ENCODE results near the gene ASRGL1. TPM values are rescaled to one million over a fixed set of nuclear protein-coding genes. Genes with fewer than 3 reads are reported as not detected.

ASRGL1 gene
- total RNA-seq, 2 experiments from 2014 or later, result 9.2 to 10.2 TPM

DNA sequence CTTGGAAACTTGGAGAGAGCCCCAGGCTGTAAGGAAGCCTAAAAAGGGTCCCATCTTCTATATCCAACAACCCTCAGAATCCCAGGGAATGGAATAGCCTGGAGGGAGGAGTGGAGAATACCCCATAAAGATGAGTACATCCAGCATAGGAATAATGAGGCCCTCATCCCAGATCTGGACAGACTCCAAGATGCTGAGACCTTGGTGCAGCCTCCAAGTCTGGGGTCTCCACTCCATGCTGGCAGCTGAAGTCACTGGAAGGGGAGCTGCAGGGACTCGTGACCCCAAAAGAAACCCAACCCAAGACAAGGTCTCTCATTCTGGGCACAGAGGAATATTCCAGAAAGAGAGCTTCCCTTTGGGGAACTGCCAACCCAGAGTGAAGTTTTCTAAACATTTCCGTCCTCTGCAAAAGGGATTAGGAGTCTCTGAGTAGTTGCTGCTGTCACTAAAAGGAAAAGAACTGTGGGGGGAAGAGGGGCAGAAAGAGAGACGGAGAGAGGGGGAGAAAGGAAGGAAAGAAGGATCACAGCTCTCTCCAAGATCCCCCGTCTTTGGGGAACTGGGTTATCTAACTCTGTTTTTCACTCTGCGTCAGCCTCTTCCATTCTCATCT, 82.2 kb downstream of the ASRGL1 start:
- no peak overlapping the region for H3K4me3 ChIP-seq (ENCODE audit: low read depth, low read length, poor library complexity, severe bottlenecking)
- no peaks in the 10 kb centered on the region for H3K9me3 ChIP-seq (ENCODE audit: low read length)
- ChIA-PET CTCF (ENCODE audit: unreplicated experiment) (no interaction called here), POLR2A (interaction anchor here (0.6 to 0.7 kb wide), 2 partner anchors 10 to 685 kb away, joined by 3 read pairs; no protein-coding TSS in a partner anchor)
- no peaks in the 10 kb centered on the region for H4K20me1 ChIP-seq (ENCODE audit: insufficient read depth, low read length)
- no peak overlapping the region for H2AFZ ChIP-seq (ENCODE audit: low read length)
- H3K27ac ChIP-seq (ENCODE audit: low read depth, low read length, poor library complexity, severe bottlenecking), result no peak overlapping the region
- no peak for TF ChIP-seq EZH2phosphoT487 (IDR thresholded peaks at IDR 0.05; ENCODE audit: borderline replicate concordance, low read depth, low read length)
- TF ChIP-seq, protein P1, sequence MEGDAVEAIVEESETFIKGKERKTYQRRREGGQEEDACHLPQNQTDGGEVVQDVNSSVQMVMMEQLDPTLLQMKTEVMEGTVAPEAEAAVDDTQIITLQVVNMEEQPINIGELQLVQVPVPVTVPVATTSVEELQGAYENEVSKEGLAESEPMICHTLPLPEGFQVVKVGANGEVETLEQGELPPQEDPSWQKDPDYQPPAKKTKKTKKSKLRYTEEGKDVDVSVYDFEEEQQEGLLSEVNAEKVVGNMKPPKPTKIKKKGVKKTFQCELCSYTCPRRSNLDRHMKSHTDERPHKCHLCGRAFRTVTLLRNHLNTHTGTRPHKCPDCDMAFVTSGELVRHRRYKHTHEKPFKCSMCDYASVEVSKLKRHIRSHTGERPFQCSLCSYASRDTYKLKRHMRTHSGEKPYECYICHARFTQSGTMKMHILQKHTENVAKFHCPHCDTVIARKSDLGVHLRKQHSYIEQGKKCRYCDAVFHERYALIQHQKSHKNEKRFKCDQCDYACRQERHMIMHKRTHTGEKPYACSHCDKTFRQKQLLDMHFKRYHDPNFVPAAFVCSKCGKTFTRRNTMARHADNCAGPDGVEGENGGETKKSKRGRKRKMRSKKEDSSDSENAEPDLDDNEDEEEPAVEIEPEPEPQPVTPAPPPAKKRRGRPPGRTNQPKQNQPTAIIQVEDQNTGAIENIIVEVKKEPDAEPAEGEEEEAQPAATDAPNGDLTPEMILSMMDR (conservative IDR thresholded peaks at IDR 0.05; ENCODE audit: low read length), result no peak
- H3K79me2 ChIP-seq (ENCODE audit: insufficient read depth, low read depth, low read length), result no peaks in the 10 kb centered on the region
- no peaks in the 10 kb centered on the region for H3K4me1 ChIP-seq (ENCODE audit: insufficient read depth, low read length, poor library complexity, severe bottlenecking)
- H3K4me2 ChIP-seq (ENCODE audit: low read length), result no peak overlapping the region
- no peak for DNase-seq (ENCODE audit: low spot score)
- intact Hi-C loops (cut with micrococcal nuclease; ENCODE audit: unreplicated experiment), result no loop called here
- no peaks in the 10 kb centered on the region for H3K36me3 ChIP-seq (ENCODE audit: insufficient read depth, low read length)
- no TSS peak for BruUV-seq (replicated peaks)
- H3K9me2 ChIP-seq (ENCODE audit: insufficient read depth, low read length), result no peaks in the 10 kb centered on the region

DNA sequence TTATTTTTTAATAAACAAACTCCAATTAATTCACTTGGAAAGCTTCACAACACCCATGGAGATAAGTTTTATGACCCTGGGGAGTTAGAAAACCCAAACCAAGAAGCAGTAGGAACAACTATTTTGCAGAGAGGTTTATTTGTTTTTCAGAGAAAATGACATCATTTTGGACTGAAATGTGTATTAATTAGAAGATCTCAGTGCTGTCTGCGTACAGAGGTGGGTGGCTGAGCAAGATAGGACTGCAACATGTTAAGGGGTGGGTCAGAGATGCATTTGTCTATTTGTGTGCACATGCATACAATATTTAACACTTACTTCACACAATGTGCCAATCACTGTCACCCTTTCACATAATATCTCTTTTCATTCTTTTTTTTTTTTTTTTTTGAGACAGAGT, 82.7 kb downstream of the ASRGL1 start:
- Histone ChIP-seq H4K20me1 (ENCODE audit: insufficient read depth, low read length) (no peaks in the 10 kb centered on the region), H3K9me2 (ENCODE audit: insufficient read depth, low read length) (no peaks in the 10 kb centered on the region), H3K4me2 (ENCODE audit: low read length) (no peak overlapping the region), H2AFZ (ENCODE audit: low read length) (no peak overlapping the region), H3K79me2 (ENCODE audit: insufficient read depth, low read depth, low read length) (no peaks in the 10 kb centered on the region), H3K4me1 (ENCODE audit: insufficient read depth, low read length, poor library complexity, severe bottlenecking) (no peaks in the 10 kb centered on the region), H3K4me3 (ENCODE audit: low read depth, low read length, poor library complexity, severe bottlenecking) (no peak overlapping the region), H3K9me3 (ENCODE audit: low read length) (no peaks in the 10 kb centered on the region), H3K27ac (ENCODE audit: low read depth, low read length, poor library complexity, severe bottlenecking) (no peak overlapping the region), H3K36me3 (ENCODE audit: insufficient read depth, low read length) (no peaks in the 10 kb centered on the region)
- no peak for TF ChIP-seq EZH2phosphoT487 (IDR thresholded peaks at IDR 0.05; ENCODE audit: borderline replicate concordance, low read depth, low read length)
- TF ChIP-seq, protein P1 (conservative IDR thresholded peaks at IDR 0.05; ENCODE audit: low read length), result no peak
- no TSS peak for BruUV-seq (replicated peaks)
- ChIA-PET POLR2A (interaction anchor here (0.6 to 0.7 kb wide), 3 partner anchors 10 to 684 kb away, joined by 3 read pairs; no protein-coding TSS in a partner anchor), CTCF (ENCODE audit: unreplicated experiment) (no interaction called here)
- intact Hi-C loops (cut with micrococcal nuclease; ENCODE audit: unreplicated experiment), result no loop called here
- DNase-seq (ENCODE audit: low spot score), result no peak

DNA sequence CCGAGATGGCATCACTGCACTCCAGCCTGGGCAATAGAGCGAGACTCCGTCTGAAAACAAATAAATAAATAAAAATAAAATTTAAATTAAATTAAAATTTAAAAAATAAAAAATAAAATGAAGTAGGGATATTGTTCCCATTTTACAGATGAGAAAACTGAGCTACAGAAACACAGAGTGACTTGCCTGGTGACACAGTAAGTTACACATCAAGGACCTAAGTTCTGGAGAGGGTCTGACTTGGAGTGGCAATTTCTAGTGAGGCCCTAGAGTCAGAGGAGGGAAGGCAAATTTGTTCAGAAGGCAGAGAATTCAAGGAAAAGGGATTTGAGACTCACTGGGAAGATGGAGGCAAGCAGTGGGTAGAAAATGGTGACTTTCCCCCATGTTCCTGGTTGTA, 83.6 kb downstream of the ASRGL1 start:
- Histone ChIP-seq H2AFZ (ENCODE audit: low read length) (no peak overlapping the region), H3K36me3 (ENCODE audit: insufficient read depth, low read length) (no peaks in the 10 kb centered on the region), H3K9me3 (ENCODE audit: low read length) (no peaks in the 10 kb centered on the region), H3K27ac (ENCODE audit: low read depth, low read length, poor library complexity, severe bottlenecking) (no peak overlapping the region), H3K4me1 (ENCODE audit: insufficient read depth, low read length, poor library complexity, severe bottlenecking) (no peaks in the 10 kb centered on the region), H3K4me3 (ENCODE audit: low read depth, low read length, poor library complexity, severe bottlenecking) (no peak overlapping the region), H3K79me2 (ENCODE audit: insufficient read depth, low read depth, low read length) (no peaks in the 10 kb centered on the region), H3K9me2 (ENCODE audit: insufficient read depth, low read length) (no peaks in the 10 kb centered on the region), H3K4me2 (ENCODE audit: low read length) (no peak overlapping the region), H4K20me1 (ENCODE audit: insufficient read depth, low read length) (no peaks in the 10 kb centered on the region)
- intact Hi-C loops (cut with micrococcal nuclease; ENCODE audit: unreplicated experiment), result no loop called here
- ChIA-PET CTCF (ENCODE audit: unreplicated experiment) (no interaction called here), POLR2A (interaction anchor here (0.7 kb wide), 1 partner anchor 462 kb away, joined by 3 read pairs; no protein-coding TSS in a partner anchor)
- BruUV-seq (replicated peaks), result no TSS peak
- no peak for DNase-seq (ENCODE audit: low spot score)
- TF ChIP-seq, protein P1 (conservative IDR thresholded peaks at IDR 0.05; ENCODE audit: low read length), result no peak
- TF ChIP-seq EZH2phosphoT487 (IDR thresholded peaks at IDR 0.05; ENCODE audit: borderline replicate concordance, low read depth, low read length), result no peak

Data from OCI-LY7 (cell line).